ENCODE measurements around the gene CERT1. TPM values are rescaled to one million over a fixed set of nuclear protein-coding genes. Genes with fewer than 3 reads are reported as not detected.

The CERT1 gene
- total RNA-seq, 1 donor: 50.3 TPM

Small RNA genes lying within 50 kb of the gene (small RNA-seq; reads per million reads assigned to genes)
- gene RNU7-175P: not detected

Other genes with a start within 250 kb of the CERT1 start
- 144 and 150 TPM in 2 replicates for gene HMGCR, start 174.4 kb downstream of the CERT1 start, total RNA-seq
- 34.7 and 36.8 TPM in 2 replicates for gene POLK, start 262 bp upstream of the CERT1 start, total RNA-seq
- 0.59 and 0.72 TPM in 2 replicates for gene ANKDD1B, start 99.8 kb upstream of the CERT1 start, total RNA-seq
- 10.9 and 12.7 TPM in 2 replicates for gene POC5, start 205.8 kb upstream of the CERT1 start, total RNA-seq